Gastrocnemius medialis (tissue), 4 donors: ENCODE data around the gene ATP2C2.

Experiments
- CTCF ChIP-seq, 5 experiments: fragments of 450-650 bp in 3 of 5; fragments of 200-600 bp in 2 of 5; sonication (generic) in 2 of 5; IDR thresholded peaks in 4 of 5; conservative IDR thresholded peaks in 1 of 5; 1 replicate in 4 of 5; 2 replicates in 1 of 5; pipeline ENCODE4 v1.5.1; 2016 to 2019; ENCODE audit warnings: antibody characterized with exemption in 5 of 5, mild to moderate bottlenecking in 3 of 5, moderate library complexity in 3 of 5
- POLR2A ChIP-seq, 2 donors: fragments of 450-650 bp; IDR thresholded peaks; one replicate each; pipeline ENCODE4 v1.6.1; 2017; ENCODE audit warnings: antibody characterized with exemption in 2 of 2, mild to moderate bottlenecking in 2 of 2, moderate library complexity in 2 of 2

DNA sequence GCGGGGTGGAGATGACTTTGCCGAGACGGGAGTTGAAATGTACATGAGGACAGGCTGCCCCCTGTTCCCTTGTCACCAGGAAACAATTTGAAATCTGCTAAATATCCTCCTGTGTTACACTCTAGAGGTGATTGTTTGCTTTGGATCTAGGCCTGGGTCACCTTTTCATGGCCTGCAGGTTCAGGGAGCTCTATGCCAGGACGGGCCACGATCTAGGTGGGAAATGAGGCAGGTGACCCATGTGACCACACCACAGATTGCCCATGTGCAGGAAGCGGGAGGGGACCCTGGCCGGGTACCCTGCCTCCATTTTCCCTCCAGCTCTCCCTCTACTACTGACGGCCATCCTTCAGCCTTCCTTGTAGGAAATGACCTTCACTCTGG is 92.7 kb downstream of the ATP2C2 start:
- TF ChIP-seq CTCF (IDR thresholded peaks at IDR 0.05 in 4 of 5, conservative IDR thresholded peaks at IDR 0.05 in 1 of 5) (no peak), POLR2A (IDR thresholded peaks at IDR 0.05) (no peak)
